ENCODE data around the gene HDAC8.

The HDAC8 gene

DNA sequence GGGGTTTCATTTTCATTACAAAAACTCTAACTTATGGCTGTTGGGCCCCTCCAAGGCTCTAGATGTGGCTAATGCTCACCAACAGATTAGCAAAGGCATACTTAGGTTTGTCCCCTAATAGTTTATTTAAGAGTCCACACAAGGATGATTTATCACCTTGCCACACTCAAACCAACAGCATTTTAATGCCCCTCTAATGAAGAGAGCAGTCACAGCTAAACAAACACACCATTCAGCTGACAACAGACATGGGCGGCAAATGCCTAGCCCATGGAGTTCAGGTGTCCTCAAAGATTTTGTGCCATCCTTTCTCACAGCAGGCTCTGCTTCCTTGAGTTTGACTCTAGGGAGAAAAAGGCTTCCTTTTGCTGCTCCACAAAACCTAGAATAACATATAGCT is 205.1 kb downstream of the HDAC8 start:
- Histone ChIP-seq H3K9me3 (ENCODE audit: insufficient read depth, low read depth, low read length) (no peaks in the 10 kb centered on the region), H3K4me1 (ENCODE audit: insufficient read depth, low read length) (no peaks in the 10 kb centered on the region), H3K9ac (ENCODE audit: low read depth, low read length) (no peak overlapping the region), H3K36me3 (ENCODE audit: insufficient read depth, low read depth, low read length) (no peaks in the 10 kb centered on the region), H3K27ac (ENCODE audit: low read length) (no peak overlapping the region), H3K4me3 (ENCODE audit: low read length) (no peak overlapping the region), H3K27me3 (ENCODE audit: insufficient read depth, low read length) (no peaks in the 10 kb centered on the region)

GRCh38 chrX:72366701-72367454 is 205.8 kb downstream of the HDAC8 start:
- no peaks in the 10 kb centered on the region for H3K9me3 ChIP-seq (ENCODE audit: insufficient read depth, low read depth, low read length)
- no peak overlapping the region for H3K27ac ChIP-seq (ENCODE audit: low read length)
- no peaks in the 10 kb centered on the region for H3K27me3 ChIP-seq (ENCODE audit: insufficient read depth, low read length)
- no peaks in the 10 kb centered on the region for H3K36me3 ChIP-seq (ENCODE audit: insufficient read depth, low read depth, low read length)
- no peak overlapping the region for H3K4me3 ChIP-seq (ENCODE audit: low read length)
- no peaks in the 10 kb centered on the region for H3K4me1 ChIP-seq (ENCODE audit: insufficient read depth, low read length)
- H3K9ac ChIP-seq (ENCODE audit: low read depth, low read length): no peak overlapping the region

DNA sequence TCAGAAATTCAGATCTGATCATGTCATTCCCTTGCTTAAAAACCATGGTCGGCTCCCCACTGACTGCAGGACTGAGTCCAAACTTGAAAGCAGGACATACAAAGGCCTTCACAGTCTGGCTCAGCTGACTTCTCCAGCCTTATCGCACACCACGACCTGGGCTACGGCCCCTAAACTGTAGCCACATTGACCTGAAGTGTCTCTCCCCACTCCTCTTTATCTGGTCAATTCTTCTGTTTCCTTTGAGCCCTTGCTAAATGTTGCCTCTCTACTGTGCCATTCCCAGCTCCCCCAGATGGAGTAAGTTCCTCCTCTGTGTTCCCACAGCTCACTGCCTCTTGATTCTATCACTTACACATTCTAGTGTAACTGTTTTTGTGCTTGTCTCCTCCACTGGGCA is 206.5 kb downstream of the HDAC8 start:
- Histone ChIP-seq H3K9me3 (ENCODE audit: insufficient read depth, low read depth, low read length) (no peaks in the 10 kb centered on the region), H3K27ac (ENCODE audit: low read length) (no peak overlapping the region), H3K27me3 (ENCODE audit: insufficient read depth, low read length) (no peaks in the 10 kb centered on the region), H3K4me1 (ENCODE audit: insufficient read depth, low read length) (no peaks in the 10 kb centered on the region), H3K36me3 (ENCODE audit: insufficient read depth, low read depth, low read length) (no peaks in the 10 kb centered on the region), H3K4me3 (ENCODE audit: low read length) (no peak overlapping the region), H3K9ac (ENCODE audit: low read depth, low read length) (no peak overlapping the region)

DNA sequence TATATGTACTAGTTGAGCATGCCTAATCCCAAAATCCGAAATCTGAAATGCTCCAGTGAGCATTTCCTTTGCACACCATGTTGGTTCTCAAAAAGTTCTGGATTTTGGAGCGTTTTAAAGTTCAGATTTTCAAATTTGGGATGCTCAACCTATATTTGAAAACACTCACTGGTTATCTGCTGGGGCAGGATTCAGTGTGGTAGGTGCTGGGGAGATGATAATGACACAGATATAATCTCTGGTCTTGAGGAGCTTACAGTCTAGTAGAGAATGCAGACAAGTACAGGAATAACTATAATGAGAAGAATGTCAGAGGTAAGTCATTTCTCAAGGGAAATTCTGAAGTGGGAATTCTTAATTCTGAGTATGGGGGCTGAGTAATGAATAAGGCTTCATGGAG is 207.5 kb downstream of the HDAC8 start:
- Histone ChIP-seq H3K4me1 (ENCODE audit: insufficient read depth, low read length) (no peaks in the 10 kb centered on the region), H3K27me3 (ENCODE audit: insufficient read depth, low read length) (no peaks in the 10 kb centered on the region), H3K9me3 (ENCODE audit: insufficient read depth, low read depth, low read length) (no peaks in the 10 kb centered on the region), H3K4me3 (ENCODE audit: low read length) (no peak overlapping the region), H3K9ac (ENCODE audit: low read depth, low read length) (no peak overlapping the region), H3K36me3 (ENCODE audit: insufficient read depth, low read depth, low read length) (no peaks in the 10 kb centered on the region), H3K27ac (ENCODE audit: low read length) (no peak overlapping the region)

DNA sequence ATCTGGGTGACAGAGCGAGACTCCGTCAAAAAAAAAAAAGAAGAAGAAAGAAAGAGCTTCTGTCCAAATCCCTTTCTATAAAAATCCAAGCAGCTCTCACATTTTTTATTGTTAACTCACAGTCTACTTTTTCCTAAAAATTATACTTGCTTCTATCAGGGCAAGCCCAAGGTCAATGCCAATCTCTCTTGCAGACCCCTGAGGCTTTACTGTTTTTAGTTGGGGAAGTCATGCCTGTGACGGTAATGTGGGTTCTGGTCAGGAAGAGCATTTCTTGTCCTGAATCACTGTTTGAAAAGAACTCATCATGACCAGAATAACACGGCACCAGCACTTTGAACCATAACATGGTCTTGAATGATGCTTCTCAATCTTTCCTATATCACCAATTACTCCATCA is 212.3 kb downstream of the HDAC8 start:
- Histone ChIP-seq H3K27me3 (ENCODE audit: insufficient read depth, low read length) (no peaks in the 10 kb centered on the region), H3K36me3 (ENCODE audit: insufficient read depth, low read depth, low read length) (no peaks in the 10 kb centered on the region), H3K4me1 (ENCODE audit: insufficient read depth, low read length) (no peaks in the 10 kb centered on the region), H3K9me3 (ENCODE audit: insufficient read depth, low read depth, low read length) (no peaks in the 10 kb centered on the region), H3K9ac (ENCODE audit: low read depth, low read length) (no peak overlapping the region), H3K4me3 (ENCODE audit: low read length) (no peak overlapping the region), H3K27ac (ENCODE audit: low read length) (no peak overlapping the region)

DNA sequence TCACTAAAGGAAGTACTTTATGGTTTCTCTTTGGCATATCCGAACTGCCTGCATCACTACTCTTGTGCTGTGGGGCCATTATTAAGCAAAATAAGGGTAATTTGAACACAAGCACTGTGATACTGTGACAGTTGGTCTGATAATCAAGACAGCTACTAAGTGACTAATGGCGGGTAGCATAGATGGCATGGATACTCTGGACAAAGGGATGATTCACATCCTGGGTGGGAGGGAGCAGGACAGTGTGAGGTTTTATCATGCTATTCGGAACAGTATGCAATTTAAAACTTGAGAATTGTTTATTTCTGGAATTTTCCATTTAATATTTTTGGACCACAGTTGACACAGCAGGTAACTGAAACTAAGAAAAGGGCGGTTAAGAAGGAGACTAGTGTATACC is 214.3 kb downstream of the HDAC8 start:
- Histone ChIP-seq H3K4me3 (ENCODE audit: low read length) (no peak overlapping the region), H3K9me3 (ENCODE audit: insufficient read depth, low read depth, low read length) (no peaks in the 10 kb centered on the region), H3K27ac (ENCODE audit: low read length) (no peak overlapping the region), H3K9ac (ENCODE audit: low read depth, low read length) (no peak overlapping the region), H3K36me3 (ENCODE audit: insufficient read depth, low read depth, low read length) (no peaks in the 10 kb centered on the region), H3K4me1 (ENCODE audit: insufficient read depth, low read length) (no peaks in the 10 kb centered on the region), H3K27me3 (ENCODE audit: insufficient read depth, low read length) (no peaks in the 10 kb centered on the region)

GRCh38 chrX:72352786-72353185 is 219.9 kb downstream of the HDAC8 start:
- Histone ChIP-seq H3K9me3 (ENCODE audit: insufficient read depth, low read depth, low read length) (no peaks in the 10 kb centered on the region), H3K4me1 (ENCODE audit: insufficient read depth, low read length) (no peaks in the 10 kb centered on the region), H3K27me3 (ENCODE audit: insufficient read depth, low read length) (no peaks in the 10 kb centered on the region), H3K36me3 (ENCODE audit: insufficient read depth, low read depth, low read length) (no peaks in the 10 kb centered on the region), H3K4me3 (ENCODE audit: low read length) (no peak overlapping the region), H3K9ac (ENCODE audit: low read depth, low read length) (no peak overlapping the region), H3K27ac (ENCODE audit: low read length) (no peak overlapping the region)

- Histone ChIP-seq H3K4me1 (ENCODE audit: insufficient read depth, low read length) (peaks cover 8% of the 10 kb centered on the region; the same call in 1 of the 2 replicates), H3K9ac (ENCODE audit: low read depth, low read length) (no peak overlapping the region), H3K4me3 (ENCODE audit: low read length) (no peak overlapping the region), H3K36me3 (ENCODE audit: insufficient read depth, low read depth, low read length) (no peaks in the 10 kb centered on the region), H3K9me3 (ENCODE audit: insufficient read depth, low read depth, low read length) (no peaks in the 10 kb centered on the region), H3K27ac (ENCODE audit: low read length) (no peak overlapping the region), H3K27me3 (ENCODE audit: insufficient read depth, low read length) (no peaks in the 10 kb centered on the region)
Measured at GRCh38 chrX:72351606-72352334, 220.9 kb downstream of the HDAC8 start.

GRCh38 chrX:72349190-72349589 is 223.5 kb downstream of the HDAC8 start:
- H3K27ac ChIP-seq (ENCODE audit: low read length): no peak overlapping the region
- no peaks in the 10 kb centered on the region for H3K36me3 ChIP-seq (ENCODE audit: insufficient read depth, low read depth, low read length)
- no peaks in the 10 kb centered on the region for H3K9me3 ChIP-seq (ENCODE audit: insufficient read depth, low read depth, low read length)
- H3K4me3 ChIP-seq (ENCODE audit: low read length): no peak overlapping the region
- H3K27me3 ChIP-seq (ENCODE audit: insufficient read depth, low read length): no peaks in the 10 kb centered on the region
- H3K4me1 ChIP-seq (ENCODE audit: insufficient read depth, low read length): peaks cover 16% of the 10 kb centered on the region; the same call in 1 of the 2 replicates
- H3K9ac ChIP-seq (ENCODE audit: low read depth, low read length): no peak overlapping the region

DNA sequence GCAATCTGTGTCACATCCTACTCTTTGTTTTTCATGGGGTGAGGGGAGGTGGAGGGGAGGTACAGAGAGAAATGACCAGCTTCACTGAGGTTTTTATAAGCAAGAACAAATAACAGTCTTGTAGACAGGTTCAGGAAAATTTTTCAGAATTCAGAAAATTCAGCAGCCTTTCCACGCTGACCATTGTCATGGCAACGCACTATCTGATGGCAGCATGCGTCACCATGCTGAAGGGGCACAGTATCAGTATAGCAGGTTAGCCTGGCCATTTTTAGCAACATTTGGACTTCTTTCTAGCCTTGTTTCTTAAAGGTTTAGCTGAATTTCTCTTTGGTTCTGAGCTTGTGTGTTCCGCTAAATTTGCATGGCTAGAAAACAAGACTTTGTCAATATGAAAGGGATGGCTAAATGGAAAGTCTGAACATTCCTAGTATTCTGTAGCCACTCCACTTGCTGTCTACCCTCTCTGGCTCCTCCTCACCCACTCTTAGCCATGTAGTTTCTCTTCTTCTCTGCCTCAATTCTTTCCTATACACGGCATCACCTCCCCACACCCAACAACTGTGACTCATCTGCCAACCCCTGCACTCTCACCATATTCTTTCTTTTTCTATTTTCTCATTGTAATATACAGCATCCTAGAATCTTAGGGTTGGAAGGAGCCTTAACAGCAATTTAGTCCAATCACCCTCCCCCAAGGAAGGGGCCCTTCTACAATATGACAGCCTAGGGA is 224.2 kb downstream of the HDAC8 start:
- Histone ChIP-seq H3K27me3 (ENCODE audit: insufficient read depth, low read length) (no peaks in the 10 kb centered on the region), H3K4me3 (ENCODE audit: low read length) (no peak overlapping the region), H3K27ac (ENCODE audit: low read length) (no peak overlapping the region), H3K36me3 (ENCODE audit: insufficient read depth, low read depth, low read length) (no peaks in the 10 kb centered on the region), H3K9me3 (ENCODE audit: insufficient read depth, low read depth, low read length) (no peaks in the 10 kb centered on the region), H3K4me1 (ENCODE audit: insufficient read depth, low read length) (peaks cover 16% of the 10 kb centered on the region; the same call in 1 of the 2 replicates), H3K9ac (ENCODE audit: low read depth, low read length) (no peak overlapping the region)

GRCh38 chrX:72347366-72347765 is 225.3 kb downstream of the HDAC8 start:
- peaks cover 16% of the 10 kb centered on the region; the same call in 1 of the 2 replicates for H3K4me1 ChIP-seq (ENCODE audit: insufficient read depth, low read length)
- H3K9me3 ChIP-seq (ENCODE audit: insufficient read depth, low read depth, low read length): no peaks in the 10 kb centered on the region
- H3K36me3 ChIP-seq (ENCODE audit: insufficient read depth, low read depth, low read length): no peaks in the 10 kb centered on the region
- H3K4me3 ChIP-seq (ENCODE audit: low read length): no peak overlapping the region
- H3K9ac ChIP-seq (ENCODE audit: low read depth, low read length): no peak overlapping the region
- no peaks in the 10 kb centered on the region for H3K27me3 ChIP-seq (ENCODE audit: insufficient read depth, low read length)
- no peak overlapping the region for H3K27ac ChIP-seq (ENCODE audit: low read length)

Data from iPS-20b (cell line).